Esophagus muscularis mucosa (tissue), 4 donors: ENCODE data around the gene SPAG16. TPM values are rescaled to one million over a fixed set of nuclear protein-coding genes. Genes with fewer than 3 reads are reported as not detected.

Source experiments
- DNase-seq: peaks from one replicate; pipeline ENCODE4 v3.0.0-alpha.2; 2017; ENCODE audit errors: extremely low spot score
- H3K27ac ChIP-seq, 4 donors: fragments of 200-600 bp; sonication (generic); replicated peaks in 1 of 4; 1 replicate in 3 of 4; 2 replicates in 1 of 4; pipeline ENCODE4 v1.5.1; 2016 to 2019; ENCODE audit warnings: mild to moderate bottlenecking in 1 of 4
- H3K27me3 ChIP-seq, 4 donors: fragments of 200-600 bp; sonication (generic); one replicate each; pipeline versions ENCODE4 v1.5.1 to v1.6.0; 2016 to 2019
- H3K36me3 ChIP-seq, 4 donors: fragments of 200-600 bp; sonication (generic); one replicate each; pipeline ENCODE4 v1.5.1; 2016 to 2019
- H3K4me1 ChIP-seq, 4 donors: fragments of 200-600 bp; sonication (generic); one replicate each; pipeline ENCODE4 v1.5.1; 2016 to 2019
- H3K4me3 ChIP-seq, 4 donors: fragments of 200-600 bp; sonication (generic); 1 replicate in 2 of 4; 2 replicates in 2 of 4; pipeline ENCODE4 v1.5.1; 2016 to 2019; ENCODE audit warnings: mild to moderate bottlenecking in 4 of 4, moderate library complexity in 1 of 4
- H3K9me3 ChIP-seq, 4 donors: fragments of 200-600 bp; sonication (generic); 1 replicate in 3 of 4; 2 replicates in 1 of 4; pipeline ENCODE4 v1.5.1; 2016 to 2019
- EP300 ChIP-seq: sonication (generic); formaldehyde crosslinking; IDR thresholded peaks from one replicate; pipeline ENCODE4 v1.6.1; 2017; ENCODE audit warnings: antibody characterized with exemption
- POLR2A ChIP-seq: fragments of 450-650 bp; IDR thresholded peaks from one replicate; pipeline ENCODE4 v1.6.1; 2017; ENCODE audit warnings: antibody characterized with exemption, moderate library complexity, mild to moderate bottlenecking, low read depth
- POLR2AphosphoS5 ChIP-seq, 2 donors: sonication (generic); formaldehyde crosslinking; IDR thresholded peaks; one replicate each; pipeline ENCODE4 v1.6.1; 2017; ENCODE audit warnings: antibody characterized with exemption in 2 of 2
- WGBS: methylation state at CpG from one replicate; pipeline ENCODE4 v1.1.5; 2018; 5-methylcytosine and 5-hydroxymethylcytosine counted together
- intact Hi-C: fragments of 100-400 bp; cut with DNase I; formaldehyde crosslinking; loops from one replicate; pipeline ENCODE4 v1.15.1; 2023
- total RNA-seq, 4 donors: library from RNA; depleted of rRNA; stranded (reverse); fragments of >200 nt; gene quantifications; one replicate each; pipeline versions ENCODE4 v1.1.0 to v1.2.1, GENCODE V29; 2016
- TF ChIP-seq, protein P1 (sequence below), 3 experiments: fragments of 200-600 bp in 2 of 3; fragments of 450-650 bp in 1 of 3; sonication (generic) in 2 of 3; IDR thresholded peaks; one replicate each; pipeline ENCODE4 v1.5.1; 2017 to 2019; ENCODE audit warnings: antibody characterized with exemption in 3 of 3, mild to moderate bottlenecking in 2 of 3, moderate library complexity in 1 of 3

Gene SPAG16
- total RNA-seq, 4 donors from 2014 or later: 26.8 to 36.1 (median 31.0) TPM

DNA sequence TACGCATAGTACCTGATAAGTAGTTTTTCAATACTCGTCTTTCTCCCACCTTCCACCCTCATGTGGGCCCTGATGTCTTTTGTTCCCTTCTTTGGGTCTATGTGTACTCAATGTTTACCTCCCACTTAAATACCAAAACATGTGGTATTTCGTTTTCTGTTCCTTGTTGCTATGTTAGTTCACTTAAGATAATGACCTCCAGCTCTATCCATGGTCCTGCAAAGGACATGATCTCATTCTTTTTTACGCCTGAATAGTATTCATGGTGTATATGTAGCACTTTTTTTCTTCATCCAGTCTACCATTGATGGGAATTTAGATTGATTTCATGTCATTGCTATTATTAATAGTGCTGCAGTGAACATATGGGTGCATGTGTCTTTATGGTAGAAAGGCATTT lies 816.2 kb downstream of the SPAG16 start:
- H3K27me3 ChIP-seq: no peaks in the 10 kb centered on the region
- TF ChIP-seq POLR2A (no peak), POLR2AphosphoS5 (IDR thresholded peaks at IDR 0.05) (no peak), EP300 (no peak)
- TF ChIP-seq, protein P1, sequence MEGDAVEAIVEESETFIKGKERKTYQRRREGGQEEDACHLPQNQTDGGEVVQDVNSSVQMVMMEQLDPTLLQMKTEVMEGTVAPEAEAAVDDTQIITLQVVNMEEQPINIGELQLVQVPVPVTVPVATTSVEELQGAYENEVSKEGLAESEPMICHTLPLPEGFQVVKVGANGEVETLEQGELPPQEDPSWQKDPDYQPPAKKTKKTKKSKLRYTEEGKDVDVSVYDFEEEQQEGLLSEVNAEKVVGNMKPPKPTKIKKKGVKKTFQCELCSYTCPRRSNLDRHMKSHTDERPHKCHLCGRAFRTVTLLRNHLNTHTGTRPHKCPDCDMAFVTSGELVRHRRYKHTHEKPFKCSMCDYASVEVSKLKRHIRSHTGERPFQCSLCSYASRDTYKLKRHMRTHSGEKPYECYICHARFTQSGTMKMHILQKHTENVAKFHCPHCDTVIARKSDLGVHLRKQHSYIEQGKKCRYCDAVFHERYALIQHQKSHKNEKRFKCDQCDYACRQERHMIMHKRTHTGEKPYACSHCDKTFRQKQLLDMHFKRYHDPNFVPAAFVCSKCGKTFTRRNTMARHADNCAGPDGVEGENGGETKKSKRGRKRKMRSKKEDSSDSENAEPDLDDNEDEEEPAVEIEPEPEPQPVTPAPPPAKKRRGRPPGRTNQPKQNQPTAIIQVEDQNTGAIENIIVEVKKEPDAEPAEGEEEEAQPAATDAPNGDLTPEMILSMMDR (IDR thresholded peaks at IDR 0.05): no peak
- WGBS: 83% methylated on average over 4 of the region's 4 CpGs
- no peak overlapping the region for H3K4me3 ChIP-seq
- intact Hi-C loops: no loop called here
- no peaks in the 10 kb centered on the region for H3K4me1 ChIP-seq
- no peak overlapping the region for H3K27ac ChIP-seq
- DNase-seq: no peak
- no peaks in the 10 kb centered on the region for H3K9me3 ChIP-seq
- H3K36me3 ChIP-seq: no peaks in the 10 kb centered on the region

DNA sequence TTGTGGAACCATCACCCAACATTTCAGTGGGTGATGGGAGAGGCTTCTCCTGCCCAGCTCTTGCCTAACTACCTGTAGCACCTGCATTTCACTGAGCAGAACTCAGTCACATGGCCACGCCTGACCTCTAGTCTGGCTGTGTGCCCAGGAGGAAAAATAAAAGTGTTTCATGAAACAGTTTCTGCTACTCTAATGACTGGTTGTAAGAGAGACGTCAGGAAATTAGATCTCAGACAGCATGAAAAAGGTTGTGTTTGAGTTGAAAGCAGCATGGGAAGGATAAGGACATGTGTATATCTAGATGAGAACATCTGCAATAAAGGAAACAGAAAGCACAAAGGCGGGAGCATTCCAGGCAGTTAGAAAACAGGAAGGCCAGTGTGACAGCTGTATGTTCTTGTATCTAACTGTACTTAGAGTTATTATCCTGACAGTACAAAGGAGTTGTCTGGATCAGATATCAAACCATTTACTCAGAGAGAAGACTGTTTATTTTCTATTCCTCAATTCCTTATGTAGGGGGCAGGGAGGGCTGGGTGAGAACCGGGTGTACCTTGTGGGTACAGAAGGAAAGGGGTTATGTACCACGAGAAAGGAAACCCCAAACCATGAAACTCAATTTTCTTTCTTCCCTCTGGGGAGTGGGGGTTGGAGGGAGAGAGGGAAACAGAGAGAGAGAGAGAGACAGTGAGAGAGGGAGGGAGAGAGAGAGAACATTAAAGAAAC lies 819.2 kb downstream of the SPAG16 start:
- Histone ChIP-seq H3K4me1 (no peaks in the 10 kb centered on the region), H3K9me3 (no peaks in the 10 kb centered on the region), H3K27me3 (no peaks in the 10 kb centered on the region), H3K4me3 (no peak overlapping the region), H3K36me3 (no peaks in the 10 kb centered on the region), H3K27ac (no peak overlapping the region)
- TF ChIP-seq POLR2AphosphoS5 (IDR thresholded peaks at IDR 0.05): no peak
- no peak for TF ChIP-seq POLR2A
- TF ChIP-seq, protein P1 (IDR thresholded peaks at IDR 0.05): no peak
- no peak for TF ChIP-seq EP300
- DNase-seq: no peak
- 11% methylated on average over 5 of the region's 5 CpGs for WGBS
- intact Hi-C loops: no loop called here

DNA sequence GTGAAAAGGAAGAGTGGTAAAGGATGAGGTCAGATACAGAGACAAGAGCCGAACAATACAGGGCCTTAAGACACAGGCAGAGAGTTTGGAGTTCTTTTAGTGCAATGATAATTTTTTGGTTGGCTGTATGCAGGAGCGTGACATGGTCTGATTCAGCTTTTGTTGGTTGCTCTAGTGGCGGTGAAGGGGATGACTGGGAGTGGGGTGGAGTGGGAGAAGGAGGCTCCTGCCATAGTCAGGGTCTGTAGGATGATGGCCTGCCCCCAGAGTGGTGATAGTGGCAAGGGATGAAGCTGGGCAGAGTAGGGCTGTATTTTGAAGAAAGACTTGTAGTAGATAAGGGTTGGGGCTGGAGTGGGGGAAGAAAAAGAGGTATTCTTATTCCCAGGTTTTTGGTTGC lies 820.0 kb downstream of the SPAG16 start:
- intact Hi-C loops: no loop called here
- Histone ChIP-seq H3K27me3 (no peaks in the 10 kb centered on the region), H3K27ac (no peak overlapping the region), H3K9me3 (no peaks in the 10 kb centered on the region), H3K4me3 (no peak overlapping the region), H3K36me3 (no peaks in the 10 kb centered on the region), H3K4me1 (no peaks in the 10 kb centered on the region)
- 88% methylated on average over 3 of the region's 3 CpGs for WGBS
- TF ChIP-seq EP300: no peak
- no peak for TF ChIP-seq POLR2A
- TF ChIP-seq, protein P1 (IDR thresholded peaks at IDR 0.05): no peak
- TF ChIP-seq POLR2AphosphoS5 (IDR thresholded peaks at IDR 0.05): no peak
- no peak for DNase-seq

DNA sequence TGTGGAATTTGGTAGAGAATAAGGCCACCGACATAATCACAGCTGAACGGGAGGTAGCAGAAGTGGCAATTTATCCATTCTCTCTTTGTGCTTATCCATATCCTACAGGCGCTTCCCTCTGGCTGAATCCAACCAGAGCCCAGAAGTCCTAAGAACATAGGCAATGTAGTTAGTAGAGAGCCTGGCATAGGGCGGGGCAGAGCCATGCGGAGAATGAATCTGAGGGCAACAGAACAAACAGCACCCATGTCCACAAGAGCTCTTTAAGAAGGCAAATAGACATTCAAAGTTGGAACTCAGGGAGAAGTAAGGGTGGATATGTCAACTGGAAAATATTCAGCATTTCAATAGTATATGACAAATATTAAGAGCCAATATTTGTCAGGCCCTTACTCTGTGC lies 820.7 kb downstream of the SPAG16 start:
- intact Hi-C loops: no loop called here

More for the DNA sequence above, 820.7 kb downstream of the SPAG16 start:
- Histone ChIP-seq H3K9me3 (no peaks in the 10 kb centered on the region), H3K4me3 (no peak overlapping the region), H3K27ac (no peak overlapping the region), H3K27me3 (no peaks in the 10 kb centered on the region), H3K36me3 (no peaks in the 10 kb centered on the region), H3K4me1 (no peaks in the 10 kb centered on the region)
- TF ChIP-seq, protein P1 (IDR thresholded peaks at IDR 0.05): no peak
- TF ChIP-seq POLR2AphosphoS5 (IDR thresholded peaks at IDR 0.05) (no peak), POLR2A (no peak), EP300 (no peak)
- DNase-seq: no peak
- WGBS: 95% methylated on average over 5 of the region's 5 CpGs
